WTC11 (cell line): ENCODE measurements around the gene IQCK. TPM values are rescaled to one million over a fixed set of nuclear protein-coding genes. Genes with fewer than 3 reads are reported as not detected.

ENCODE experiments used
- ATAC-seq: fragments of 200-7000 bp; cut with Tn5 transposase; 2 replicates; pipeline ENCODE4 v1.10.0; 2021; ENCODE audit warnings: mild to moderate bottlenecking, moderate library complexity
- CTCF ChIA-PET: fragments of 300-600 bp; sonication (Branson Sonifier 250); formaldehyde crosslinking; loops from one replicate; lab custom pipeline; 2021; ENCODE audit warnings: antibody characterized with exemption; lab: Charles Lee
- POLR2A ChIA-PET: fragments of 350-600 bp; sonication (Branson Sonifier 250); formaldehyde crosslinking; loops from one replicate; lab custom pipeline; 2021; ENCODE audit warnings: antibody characterized with exemption; lab: Charles Lee
- DNase-seq: peaks from one replicate; pipeline ENCODE4 v3.0.0; 2021; ENCODE audit warnings: low spot score
- H3K27ac Mint-ChIP-seq: 2 replicates; pipeline ENCODE4 v1.8.0; 2021; ENCODE audit warnings: mixed read lengths
- H3K27me3 Mint-ChIP-seq: 2 replicates; pipeline ENCODE4 v1.8.0; 2021; ENCODE audit warnings: low read depth, mild to moderate bottlenecking, moderate library complexity, mixed read lengths
- H3K36me3 Mint-ChIP-seq: 2 replicates; pipeline ENCODE4 v1.8.0; 2021; ENCODE audit warnings: mixed read lengths
- H3K4me1 Mint-ChIP-seq: 2 replicates; pipeline ENCODE4 v1.8.0; 2022; ENCODE audit warnings: mixed read lengths
- H3K4me3 Mint-ChIP-seq: 2 replicates; pipeline ENCODE4 v1.8.0; 2021; ENCODE audit warnings: mild to moderate bottlenecking, moderate library complexity, mixed read lengths
- H3K9me3 Mint-ChIP-seq: 2 replicates; pipeline ENCODE4 v1.8.0; 2021; ENCODE audit warnings: mixed read lengths
- ATF2 ChIP-seq: sonication (generic); formaldehyde crosslinking; IDR thresholded peaks from 2 replicates; pipeline ENCODE4 v1.8.1; 2022; ENCODE audit warnings: low read depth, missing genetic modification reagents, borderline replicate concordance
- ATF6 ChIP-seq: sonication (generic); formaldehyde crosslinking; IDR thresholded peaks from 2 replicates; pipeline ENCODE4 v1.8.1; 2023; ENCODE audit warnings: mild to moderate bottlenecking, missing genetic modification reagents
- CREB1 ChIP-seq: sonication (generic); formaldehyde crosslinking; IDR thresholded peaks from 2 replicates; pipeline ENCODE4 v1.8.0; 2023; ENCODE audit warnings: mild to moderate bottlenecking, missing genetic modification reagents
- CTCF ChIP-seq: fragments of 200-600 bp; IDR thresholded peaks from 2 replicates; pipeline ENCODE4 v1.8.0; 2022; ENCODE audit warnings: antibody characterized with exemption
- E2F1 ChIP-seq: sonication (generic); formaldehyde crosslinking; IDR thresholded peaks from 2 replicates; pipeline ENCODE4 v1.8.0; 2022; ENCODE audit warnings: mild to moderate bottlenecking, missing genetic modification reagents
- HMGXB4 ChIP-seq: sonication (generic); formaldehyde crosslinking; IDR thresholded peaks from 2 replicates; pipeline ENCODE4 v1.8.1; 2023; ENCODE audit warnings: mild to moderate bottlenecking, moderate library complexity, missing genetic modification reagents
- JAZF1 ChIP-seq: fragments of 250-450 bp; sonication (Bioruptor Pico); IDR thresholded peaks from 2 replicates; pipeline ENCODE4 v1.9.0; 2021; ENCODE audit warnings: moderate library complexity, mild to moderate bottlenecking, inconsistent platforms
- MXD4 ChIP-seq: fragments of 250-450 bp; sonication (Bioruptor Pico); IDR thresholded peaks from 2 replicates; pipeline ENCODE4 v1.8.0; 2021; ENCODE audit warnings: mild to moderate bottlenecking, moderate library complexity, borderline replicate concordance
- NFE2L1 ChIP-seq: sonication (generic); formaldehyde crosslinking; IDR thresholded peaks from 2 replicates; pipeline ENCODE4 v1.8.1; 2023; ENCODE audit warnings: missing genetic modification reagents
- PRDM15 ChIP-seq: sonication (generic); formaldehyde crosslinking; IDR thresholded peaks from 2 replicates; pipeline ENCODE4 v1.8.0; 2022; ENCODE audit warnings: missing genetic modification reagents
- RORB ChIP-seq: fragments of 250-450 bp; sonication (Bioruptor Pico); IDR thresholded peaks from 2 replicates; pipeline ENCODE4 v1.9.0; 2021; ENCODE audit warnings: mild to moderate bottlenecking
- TEAD1 ChIP-seq: sonication (generic); formaldehyde crosslinking; IDR thresholded peaks from 2 replicates; pipeline ENCODE4 v1.8.0; 2022; ENCODE audit warnings: mild to moderate bottlenecking, missing genetic modification reagents
- USF2 ChIP-seq: sonication (generic); formaldehyde crosslinking; IDR thresholded peaks from 2 replicates; pipeline ENCODE4 v1.8.1; 2023; ENCODE audit warnings: mild to moderate bottlenecking, missing genetic modification reagents, moderate library complexity
- ZNF263 ChIP-seq: sonication (generic); formaldehyde crosslinking; IDR thresholded peaks from 2 replicates; pipeline ENCODE4 v1.8.1; 2022; ENCODE audit warnings: low read depth, mild to moderate bottlenecking, moderate library complexity, missing genetic modification reagents
- ZNF532 ChIP-seq: fragments of 250-450 bp; sonication (Bioruptor Pico); IDR thresholded peaks from 2 replicates; pipeline ENCODE4 v1.9.0; 2021; ENCODE audit warnings: mild to moderate bottlenecking, borderline replicate concordance
- total RNA-seq: library from RNA; stranded (reverse); gene quantifications from 3 replicates; pipeline ENCODE4 v1.2.3, GENCODE V29; 2021

IQCK gene
- total RNA-seq, 1 experiment from 2014 or later, result 5.8 TPM

GRCh38 chr16:19680881-19681340, 37.2 kb upstream of the IQCK start:
- H3K36me3 Mint-ChIP-seq, result peaks cover 33% of the 10 kb centered on the region
- TF ChIP-seq CTCF (0 out of 2 replicates have a peak, but pooled peaks have one; percentile 29), E2F1 (CRISPR knock-in tag) (no peak), PRDM15 (CRISPR knock-in tag) (peak; percentile 65)
- DNase-seq, result peak; percentile 50
- peak; percentile 72 for ATAC-seq
- no peaks in the 10 kb centered on the region for H3K27me3 Mint-ChIP-seq
- H3K4me3 Mint-ChIP-seq, result no peak overlapping the region
- no peaks in the 10 kb centered on the region for H3K4me1 Mint-ChIP-seq
- H3K27ac Mint-ChIP-seq, result no peak overlapping the region
- CTCF ChIA-PET, result interaction anchor here (0.5 to 1.7 kb wide), 28 partner anchors 10 to 619 kb away, joined by 3 to 17 read pairs (median 5); partner anchors contain the start of genes GPRC5B, IQCK and VPS35L
- H3K9me3 Mint-ChIP-seq, result peaks cover 12% of the 10 kb centered on the region
- POLR2A ChIA-PET, result interaction anchor here (0.6 to 0.8 kb wide), 5 partner anchors 12 to 534 kb away, joined by 3 to 5 read pairs (median 4); no protein-coding TSS in a partner anchor

GRCh38 chr16:19681637-19682036, 36.4 kb upstream of the IQCK start:
- Mint-ChIP-seq H3K4me1 (no peaks in the 10 kb centered on the region), H3K36me3 (peaks cover 34% of the 10 kb centered on the region), H3K9me3 (peaks cover 12% of the 10 kb centered on the region), H3K27me3 (no peaks in the 10 kb centered on the region), H3K4me3 (no peak overlapping the region), H3K27ac (no peak overlapping the region)
- ATAC-seq (no peak), DNase-seq (no peak)
- TF ChIP-seq HMGXB4 (CRISPR knock-in tag) (no peak), NFE2L1 (no peak), TEAD1 (CRISPR knock-in tag) (no peak), ZNF263 (CRISPR knock-in tag) (no peak), ATF2 (CRISPR knock-in tag) (no peak), ZNF532 (CRISPR knock-in tag) (no peak), JAZF1 (CRISPR knock-in tag) (no peak), CREB1 (CRISPR knock-in tag) (no peak), ATF6 (CRISPR knock-in tag) (no peak), MXD4 (no peak), RORB (no peak), USF2 (CRISPR knock-in tag) (no peak)
- POLR2A ChIA-PET, result no interaction called here
- CTCF ChIA-PET, result interaction anchor here (1.0 to 1.7 kb wide), 18 partner anchors 9 to 619 kb away, joined by 3 to 17 read pairs (median 8); partner anchors contain the start of genes IQCK and VPS35L
